GM21423 (cell line): ENCODE results near the gene OR11A1.
"Not testable (repeated sequence)": the region's sequence is repeated elsewhere in the genome, so short reads cannot be mapped to it uniquely, and the experiment has no call there.

Experiments
- ATAC-seq: cut with Tn5 transposase; IDR thresholded peaks from one replicate; pipeline ENCODE4 v1.9.1; 2021; ENCODE audit warnings: mild to moderate bottlenecking, moderate library complexity; ENCODE audit not compliant: unreplicated experiment

OR11A1 gene

GRCh38 chr6:29479560-29479959 is 22.7 kb upstream of the OR11A1 start:
- ATAC-seq, result no peak

GRCh38 chr6:29478740-29479139 is 21.9 kb upstream of the OR11A1 start:
- ATAC-seq, result no peak

GRCh38 chr6:29477923-29478450 is 21.1 kb upstream of the OR11A1 start:
- no peak for ATAC-seq

GRCh38 chr6:29474996-29475395 is 18.1 kb upstream of the OR11A1 start:
- no peak for ATAC-seq

GRCh38 chr6:29466241-29466640 is 9.4 kb upstream of the OR11A1 start:
- ATAC-seq, result no peak

GRCh38 chr6:29465801-29466200 is 8.9 kb upstream of the OR11A1 start:
- no peak for ATAC-seq

GRCh38 chr6:29465279-29465678 is 8.4 kb upstream of the OR11A1 start:
- no peak for ATAC-seq

GRCh38 chr6:29462022-29462421 is 5.2 kb upstream of the OR11A1 start:
- ATAC-seq, result no peak

- ATAC-seq, result no peak
These were observed 4.3 kb upstream of the OR11A1 start for GRCh38 chr6:29461021-29461814.

GRCh38 chr6:29451471-29452193 is 5.2 kb downstream of the OR11A1 start:
- no peak for ATAC-seq

- no peak for ATAC-seq
These were observed 9.2 kb downstream of the OR11A1 start for GRCh38 chr6:29447670-29448069.

GRCh38 chr6:29444031-29444430 is 12.8 kb downstream of the OR11A1 start:
- ATAC-seq, result not testable (repeated sequence)

GRCh38 chr6:29442719-29443118 is 14.2 kb downstream of the OR11A1 start:
- no peak for ATAC-seq

GRCh38 chr6:29439006-29439405 is 17.9 kb downstream of the OR11A1 start, which contains the start of gene OR10C1:
Gene OR10C1 (plus strand): TSS chr6:29439306. CDS start chr6:29440016, 710 bp downstream.
- no peak for ATAC-seq

GRCh38 chr6:29436730-29437129 is 20.1 kb downstream of the OR11A1 start:
- ATAC-seq, result not testable (repeated sequence)

GRCh38 chr6:29426654-29427053 is 30.2 kb downstream of the OR11A1 start:
- ATAC-seq, result no peak

GRCh38 chr6:29425075-29425474 is 31.8 kb downstream of the OR11A1 start:
- no peak for ATAC-seq

- no peak for ATAC-seq
These were observed 32.3 kb downstream of the OR11A1 start for GRCh38 chr6:29424575-29424974.

- ATAC-seq, result no peak
These were observed 32.7 kb downstream of the OR11A1 start for GRCh38 chr6:29424168-29424567.

GRCh38 chr6:29419516-29419915 is 37.4 kb downstream of the OR11A1 start:
- no peak for ATAC-seq

- ATAC-seq, result no peak
These were observed 42.3 kb downstream of the OR11A1 start, which contains the start of gene OR12D1 for GRCh38 chr6:29414588-29414987. Gene OR12D1 (plus strand): TSS chr6:29414928.

GRCh38 chr6:29403801-29404200 is 53.1 kb downstream of the OR11A1 start:
- ATAC-seq, result no peak
